Suppressor macrophage treated with lipopolysaccharide for 4 hours (primary cell): ENCODE measurements around the gene PRDM11.

Experiments
- DNase-seq: peaks from one replicate; pipeline ENCODE4 v3.0.0-alpha.2; 2020

The PRDM11 gene

GRCh38 chr11:45158210-45158731, 11.8 kb downstream of the PRDM11 start:
- no peak for DNase-seq

GRCh38 chr11:45158891-45159605, 12.6 kb downstream of the PRDM11 start:
- no peak for DNase-seq

GRCh38 chr11:45159781-45160365, 13.4 kb downstream of the PRDM11 start:
- no peak for DNase-seq

GRCh38 chr11:45161252-45162063, 15.0 kb downstream of the PRDM11 start:
- no peak for DNase-seq

GRCh38 chr11:45162064-45162375, 15.6 kb downstream of the PRDM11 start:
- no peak for DNase-seq

GRCh38 chr11:45162916-45163879, 16.8 kb downstream of the PRDM11 start:
- no peak for DNase-seq

DNA sequence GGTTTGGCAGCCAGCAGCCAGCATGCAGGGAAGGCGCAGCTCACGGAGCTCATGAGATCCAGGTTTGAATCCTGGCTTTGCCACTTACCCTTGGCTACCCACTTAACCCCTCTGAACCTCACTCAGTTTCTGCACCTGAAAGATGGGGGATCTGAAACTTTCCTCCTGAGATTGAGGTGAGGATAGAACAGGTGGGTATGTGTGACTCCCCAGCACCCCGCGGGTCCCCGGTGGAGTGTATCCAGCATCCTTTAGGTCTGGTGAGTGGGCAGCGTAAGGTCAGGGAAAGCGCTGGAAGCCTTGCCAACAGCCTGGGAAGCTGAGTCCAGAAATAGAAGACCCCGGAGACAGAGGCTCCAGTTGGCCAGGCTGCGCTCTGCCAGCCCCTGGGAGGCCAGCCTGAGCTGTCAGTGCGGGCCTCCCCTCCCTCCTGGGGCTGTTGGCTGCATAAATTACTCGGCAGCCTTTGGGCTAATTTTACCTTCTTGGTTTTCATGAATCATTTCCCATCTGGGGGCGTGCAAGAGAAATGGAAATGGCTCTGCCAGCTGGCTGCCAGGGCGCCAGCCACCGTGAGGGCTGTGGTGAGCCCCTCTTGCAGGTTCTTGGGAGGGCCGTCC, 17.6 kb downstream of the PRDM11 start:
- no peak for DNase-seq

- DNase-seq, result no peak
Observed at GRCh38 chr11:45165386-45165785, 18.9 kb downstream of the PRDM11 start.

GRCh38 chr11:45165806-45166603, 19.6 kb downstream of the PRDM11 start:
- no peak for DNase-seq

DNA sequence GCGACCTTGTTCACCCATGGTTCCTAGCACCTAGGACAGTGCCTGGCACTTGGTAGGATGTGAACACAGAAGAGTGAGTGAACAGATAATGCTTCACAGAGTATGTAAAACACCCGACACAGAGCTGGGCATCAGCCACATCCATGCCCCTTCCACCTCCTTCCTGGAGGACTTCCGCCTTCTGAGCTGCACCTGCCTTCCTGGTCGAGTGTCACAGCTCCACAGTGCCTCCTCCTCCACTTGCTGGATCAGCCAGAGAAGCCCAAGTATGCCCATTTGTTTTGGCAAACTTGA, 20.1 kb downstream of the PRDM11 start:
- no peak for DNase-seq

DNA sequence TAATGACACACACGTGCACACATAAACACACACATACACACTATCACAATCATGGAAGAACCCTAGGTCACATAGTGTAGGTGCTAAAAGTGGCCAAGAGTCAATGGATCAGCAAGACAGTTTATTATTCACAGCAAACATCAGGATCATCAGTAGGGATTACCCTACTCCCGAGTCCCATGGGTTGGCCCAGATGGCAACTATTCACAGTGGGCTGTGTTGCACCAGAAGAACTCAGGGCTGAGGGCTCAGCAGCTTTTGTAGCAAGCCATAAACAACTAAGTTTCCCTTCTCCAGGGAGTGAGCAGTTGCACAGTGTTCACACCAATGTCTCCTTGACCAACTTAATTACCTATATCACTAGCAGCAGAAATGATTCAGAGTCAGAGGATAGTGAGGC, 20.8 kb downstream of the PRDM11 start:
- no peak for DNase-seq

- no peak for DNase-seq
Observed at GRCh38 chr11:45168366-45169130, 22.1 kb downstream of the PRDM11 start.

GRCh38 chr11:45169310-45170072, 23.1 kb downstream of the PRDM11 start:
- peak; percentile 13 for DNase-seq

DNA sequence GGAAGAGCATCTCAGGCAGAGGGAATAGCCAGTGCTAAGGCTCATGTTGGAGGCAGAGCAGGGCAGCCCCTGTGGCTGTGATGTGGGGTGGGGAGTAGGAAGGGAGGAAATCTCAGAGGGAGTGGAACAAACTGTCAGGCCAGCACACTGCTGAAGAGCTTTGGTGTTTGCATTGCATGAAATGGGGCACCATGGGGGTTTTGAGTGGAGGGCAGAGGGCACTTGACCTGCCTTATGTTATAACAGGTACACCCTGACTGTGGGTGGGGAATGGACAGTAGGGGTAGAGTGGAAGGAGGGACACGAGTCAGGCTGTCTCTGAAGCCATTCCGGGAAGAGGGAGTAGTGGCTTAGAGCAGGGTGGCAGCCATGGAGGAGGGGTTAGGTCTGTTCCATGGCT, 24.0 kb downstream of the PRDM11 start:
- DNase-seq, result no peak

GRCh38 chr11:45171550-45171949, 25.1 kb downstream of the PRDM11 start:
- no peak for DNase-seq

DNA sequence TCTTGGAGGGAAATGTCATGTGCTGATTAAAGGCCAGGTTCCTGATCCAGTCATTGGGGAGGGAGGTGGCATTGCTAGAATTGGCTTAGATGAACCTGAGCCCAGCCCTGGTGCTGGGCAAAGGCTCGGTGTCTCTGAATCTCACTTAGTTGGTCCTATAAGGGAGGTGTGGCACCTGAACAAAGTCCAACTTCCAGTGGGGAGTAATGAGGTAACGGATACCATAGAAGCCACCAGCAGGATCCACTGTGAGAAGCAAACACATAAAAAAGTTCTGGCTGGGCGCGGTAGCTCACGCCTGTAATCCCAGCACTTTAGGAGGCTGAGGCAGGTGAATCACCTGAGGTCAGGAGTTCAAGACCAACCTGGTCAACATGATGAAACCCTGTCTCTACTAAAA, 26.6 kb downstream of the PRDM11 start:
- no peak for DNase-seq

GRCh38 chr11:45174168-45174835, 27.9 kb downstream of the PRDM11 start:
- no peak for DNase-seq

DNA sequence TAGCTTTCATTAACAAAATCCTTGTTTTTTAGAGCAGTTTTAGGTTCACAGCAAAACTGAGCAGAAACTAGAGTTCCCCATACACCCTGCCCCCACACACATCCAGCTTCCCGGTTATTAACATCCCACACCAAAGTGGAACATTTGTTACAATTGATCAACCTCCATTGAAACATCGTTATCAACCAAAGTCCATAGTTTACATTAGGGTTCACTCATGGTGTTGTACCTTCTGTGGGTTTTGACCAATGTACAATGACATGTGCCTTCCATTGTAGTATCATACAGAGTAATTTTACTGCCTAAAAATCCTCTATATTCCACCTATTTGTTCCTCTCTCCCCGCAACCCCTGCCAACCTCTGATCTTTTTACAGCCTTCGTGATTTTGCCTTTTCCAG, 28.5 kb downstream of the PRDM11 start:
- DNase-seq, result no peak

DNA sequence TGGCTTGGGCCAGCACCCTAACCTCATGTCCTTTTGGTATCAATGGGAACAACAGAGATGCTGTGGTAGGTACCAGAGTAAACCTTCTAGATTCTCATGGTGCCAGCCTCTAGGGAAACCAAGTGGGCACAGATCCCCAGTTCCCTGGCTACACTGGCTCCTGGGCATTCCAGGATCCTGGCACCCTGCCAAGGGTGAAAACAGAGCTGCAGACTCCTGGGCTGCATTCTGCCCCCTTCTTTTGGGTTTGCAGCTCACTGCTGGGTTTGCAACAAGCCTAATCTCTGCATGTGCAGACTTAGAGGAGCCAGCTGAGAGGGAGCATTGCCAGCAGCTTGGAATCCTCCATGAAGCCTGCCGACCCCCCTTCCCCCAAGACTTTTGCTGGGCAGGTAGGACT, 30.6 kb downstream of the PRDM11 start:
- no peak for DNase-seq
